Caki2 (cell line): ENCODE results near the gene KIR2DL1. TPM values are rescaled to one million over a fixed set of nuclear protein-coding genes. Genes with fewer than 3 reads are reported as not detected.
A peak's percentile ranks its signal among the peaks of the same experiment; 100 is the strongest.
"Not testable (repeated sequence)": the region's sequence is repeated elsewhere in the genome, so short reads cannot be mapped to it uniquely, and the experiment has no call there.

Experiments used
- DNase-seq: peaks from one replicate; pipeline ENCODE4 v3.0.0-alpha.2; 2015; ENCODE audit warnings: low read depth
- in situ Hi-C: cut with HindIII; loops from 2 replicates; pipeline ENCODE4 v1.10.0; 2016; ENCODE audit warnings: low sequenced_read_pairs, low pct_unique_long_range_greater_than_20kb, mixed read lengths
- total RNA-seq: library from RNA; depleted of rRNA; stranded (reverse); fragments of >200 nt; shearing (Covaris generic); gene quantifications from 2 replicates; pipeline ENCODE4 v1.2.3, GENCODE V29; 2014; ENCODE audit warnings: low replicate concordance; rRNA removed

The KIR2DL1 gene
- not detected in 2 replicates for total RNA-seq

GRCh38 chr19:54769646-54770045, at the start of gene KIR2DL1:
TSS of gene KIR2DL1 (plus strand) at chr19:54769793. CDS start at chr19:54769851, 58 bp downstream.
- DNase-seq, in situ Hi-C loops: not testable (repeated sequence)

- in situ Hi-C loops = no loop called here
- DNase-seq = no peak
These were observed 45.5 kb upstream of the KIR2DL1 start, which contains the start of gene KIR3DL3 for GRCh38 chr19:54724142-54724541. TSS of gene KIR3DL3 (plus strand) at chr19:54724442. CDS start at chr19:54724497, 55 bp downstream.

GRCh38 chr19:54724644-54725043, 44.9 kb upstream of the KIR2DL1 start:
- no peak for DNase-seq
- in situ Hi-C loops = no loop called here

GRCh38 chr19:54725321-54725720, 44.3 kb upstream of the KIR2DL1 start:
- in situ Hi-C loops = no loop called here

GRCh38 chr19:54727562-54727961, 42.0 kb upstream of the KIR2DL1 start:
- in situ Hi-C loops = no loop called here

More at GRCh38 chr19:54725321-54725720, 44.3 kb upstream of the KIR2DL1 start:
- no peak for DNase-seq

GRCh38 chr19:54728167-54728566, 41.4 kb upstream of the KIR2DL1 start:
- no peak for DNase-seq
- in situ Hi-C loops = no loop called here

More at GRCh38 chr19:54727562-54727961, 42.0 kb upstream of the KIR2DL1 start:
- no peak for DNase-seq

GRCh38 chr19:54729416-54730188, 40.0 kb upstream of the KIR2DL1 start:
- DNase-seq = no peak
- in situ Hi-C loops = no loop called here

- in situ Hi-C loops = no loop called here
- no peak for DNase-seq
These were observed 38.4 kb upstream of the KIR2DL1 start for GRCh38 chr19:54731191-54731590.

- DNase-seq, in situ Hi-C loops: not testable (repeated sequence)
These were observed 31.3 kb upstream of the KIR2DL1 start, which contains the start of gene KIR2DL3 for GRCh38 chr19:54738306-54738705. TSS of gene KIR2DL3 (plus strand) at chr19:54738513. CDS start at chr19:54738546, 33 bp downstream.

- no peak for DNase-seq
- in situ Hi-C loops = no loop called here
These were observed 30.9 kb upstream of the KIR2DL1 start for GRCh38 chr19:54738715-54739114.

- in situ Hi-C loops = no loop called here
- DNase-seq = no peak
These were observed 29.8 kb upstream of the KIR2DL1 start for GRCh38 chr19:54739587-54740497.

- in situ Hi-C loops, DNase-seq: not testable (repeated sequence)
These were observed 27.6 kb upstream of the KIR2DL1 start for GRCh38 chr19:54741950-54742349.

- DNase-seq, in situ Hi-C loops: not testable (repeated sequence)
These were observed 25.5 kb upstream of the KIR2DL1 start for GRCh38 chr19:54744080-54744479.

- peak; percentile 79 for DNase-seq
- in situ Hi-C loops = not testable (repeated sequence)
These were observed 21.8 kb upstream of the KIR2DL1 start for GRCh38 chr19:54747614-54748322.

GRCh38 chr19:54750276-54750675, 19.3 kb upstream of the KIR2DL1 start:
- in situ Hi-C loops = not testable (repeated sequence)

GRCh38 chr19:54756204-54757110, 13.1 kb upstream of the KIR2DL1 start:
- in situ Hi-C loops, DNase-seq: not testable (repeated sequence)

More at GRCh38 chr19:54750276-54750675, 19.3 kb upstream of the KIR2DL1 start:
- not testable (repeated sequence) for DNase-seq

GRCh38 chr19:54758577-54758976, 11.0 kb upstream of the KIR2DL1 start:
- DNase-seq, in situ Hi-C loops: not testable (repeated sequence)
